ENCODE data around the gene CUL3. TPM values are rescaled to one million over a fixed set of nuclear protein-coding genes. Genes with fewer than 3 reads are reported as not detected.
"Not testable (repeated sequence)": the region's sequence is repeated elsewhere in the genome, so short reads cannot be mapped to it uniquely, and the experiment has no call there.

The CUL3 gene
- total RNA-seq, 1 donor from 2014 or later: 95.5 TPM

GRCh38 chr2:224602778-224603375 lies 17.7 kb upstream of the CUL3 start:
- not testable (repeated sequence) for H3K79me2 ChIP-seq (ENCODE audit: insufficient read depth, low read length); DNase-seq (ENCODE audit: low read depth); H3K9me3 Mint-ChIP-seq (ENCODE audit: unreplicated experiment); H3K9me3 ChIP-seq (ENCODE audit: insufficient read depth, low read depth, low read length); H3K4me3 Mint-ChIP-seq (ENCODE audit: unreplicated experiment); H3K27me3 ChIP-seq (ENCODE audit: insufficient read depth, low read length); H3K9ac ChIP-seq (ENCODE audit: low read length); H3K4me3 ChIP-seq (ENCODE audit: insufficient read depth, low read depth, low read length); H3K27ac Mint-ChIP-seq (ENCODE audit: unreplicated experiment); H3K27ac ChIP-seq (ENCODE audit: low read depth, low read length); H3K36me3 Mint-ChIP-seq (ENCODE audit: low read depth, unreplicated experiment); H3K4me2 ChIP-seq (ENCODE audit: low read length); H4K20me1 ChIP-seq (ENCODE audit: insufficient read depth, low read length); H2AFZ ChIP-seq (ENCODE audit: low read depth, low read length); H3K4me1 Mint-ChIP-seq (ENCODE audit: low read depth, unreplicated experiment); H3K4me1 ChIP-seq (ENCODE audit: insufficient read depth, low read length); H3K36me3 ChIP-seq (ENCODE audit: insufficient read depth, low read length); H3K27me3 Mint-ChIP-seq (ENCODE audit: low read depth, unreplicated experiment); FAIRE-seq

DNA sequence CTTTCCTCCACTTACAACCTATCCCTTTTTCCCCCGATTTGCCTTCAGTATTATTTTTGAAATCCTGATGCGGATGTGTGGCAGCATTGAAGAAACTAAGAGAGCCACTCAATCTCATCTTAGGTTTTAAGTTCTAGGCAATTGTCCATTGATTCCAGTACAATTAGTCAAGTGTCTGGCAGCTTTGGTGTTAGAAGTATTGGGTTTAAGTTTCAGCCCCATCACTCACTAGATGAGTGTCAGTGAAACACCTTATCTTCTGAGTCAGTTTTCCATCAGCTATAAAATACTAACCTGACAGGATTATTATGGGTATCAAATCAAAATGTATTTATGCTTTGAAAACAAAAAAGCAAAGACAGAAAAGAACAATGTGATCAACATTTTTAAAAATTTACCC lies 16.8 kb upstream of the CUL3 start:
- no peak overlapping the region for H3K9ac ChIP-seq (ENCODE audit: low read length)
- DNase-seq (ENCODE audit: low read depth): no peak
- H3K4me1 ChIP-seq (ENCODE audit: insufficient read depth, low read length): no peaks in the 10 kb centered on the region
- H3K9me3 ChIP-seq (ENCODE audit: insufficient read depth, low read depth, low read length): no peaks in the 10 kb centered on the region
- H3K4me3 Mint-ChIP-seq (ENCODE audit: unreplicated experiment): no peak overlapping the region
- H4K20me1 ChIP-seq (ENCODE audit: insufficient read depth, low read length): no peaks in the 10 kb centered on the region
- no peaks in the 10 kb centered on the region for H3K79me2 ChIP-seq (ENCODE audit: insufficient read depth, low read length)
- H3K4me1 Mint-ChIP-seq (ENCODE audit: low read depth, unreplicated experiment): no peaks in the 10 kb centered on the region
- H3K27me3 ChIP-seq (ENCODE audit: insufficient read depth, low read length): no peaks in the 10 kb centered on the region
- H3K27me3 Mint-ChIP-seq (ENCODE audit: low read depth, unreplicated experiment): no peaks in the 10 kb centered on the region
- no peak overlapping the region for H3K27ac ChIP-seq (ENCODE audit: low read depth, low read length)
- no peak overlapping the region for H3K27ac Mint-ChIP-seq (ENCODE audit: unreplicated experiment)
- no peak overlapping the region for H2AFZ ChIP-seq (ENCODE audit: low read depth, low read length)
- no peaks in the 10 kb centered on the region for H3K36me3 ChIP-seq (ENCODE audit: insufficient read depth, low read length)
- TF ChIP-seq CTCF (IDR thresholded peaks at IDR 0.05; ENCODE audit: insufficient read depth, low read depth, low read length): no peak
- TF ChIP-seq EZH2 (IDR thresholded peaks at IDR 0.05; ENCODE audit: insufficient read depth, low read length): no peak
- no peak overlapping the region for H3K4me2 ChIP-seq (ENCODE audit: low read length)
- H3K36me3 Mint-ChIP-seq (ENCODE audit: low read depth, unreplicated experiment): no peaks in the 10 kb centered on the region
- peaks cover 2% of the 10 kb centered on the region for H3K9me3 Mint-ChIP-seq (ENCODE audit: unreplicated experiment)
- FAIRE-seq: no peak
- no peak overlapping the region for H3K4me3 ChIP-seq (ENCODE audit: insufficient read depth, low read depth, low read length)

GRCh38 chr2:224598678-224599077 lies 13.5 kb upstream of the CUL3 start:
- Mint-ChIP-seq H3K4me3 (ENCODE audit: unreplicated experiment) (no peak overlapping the region), H3K36me3 (ENCODE audit: low read depth, unreplicated experiment) (no peaks in the 10 kb centered on the region), H3K27ac (ENCODE audit: unreplicated experiment) (no peak overlapping the region), H3K9me3 (ENCODE audit: unreplicated experiment) (peaks cover 2% of the 10 kb centered on the region), H3K4me1 (ENCODE audit: low read depth, unreplicated experiment) (no peaks in the 10 kb centered on the region), H3K27me3 (ENCODE audit: low read depth, unreplicated experiment) (no peaks in the 10 kb centered on the region)
- Histone ChIP-seq H2AFZ (ENCODE audit: low read depth, low read length) (no peak overlapping the region), H3K4me1 (ENCODE audit: insufficient read depth, low read length) (no peaks in the 10 kb centered on the region), H3K27ac (ENCODE audit: low read depth, low read length) (no peak overlapping the region), H3K36me3 (ENCODE audit: insufficient read depth, low read length) (no peaks in the 10 kb centered on the region), H4K20me1 (ENCODE audit: insufficient read depth, low read length) (no peaks in the 10 kb centered on the region), H3K9ac (ENCODE audit: low read length) (no peak overlapping the region), H3K4me3 (ENCODE audit: insufficient read depth, low read depth, low read length) (no peak overlapping the region), H3K4me2 (ENCODE audit: low read length) (no peak overlapping the region), H3K27me3 (ENCODE audit: insufficient read depth, low read length) (no peaks in the 10 kb centered on the region), H3K9me3 (ENCODE audit: insufficient read depth, low read depth, low read length) (no peaks in the 10 kb centered on the region), H3K79me2 (ENCODE audit: insufficient read depth, low read length) (no peaks in the 10 kb centered on the region)
- no peak for DNase-seq (ENCODE audit: low read depth)
- TF ChIP-seq EZH2 (IDR thresholded peaks at IDR 0.05; ENCODE audit: insufficient read depth, low read length) (no peak), CTCF (IDR thresholded peaks at IDR 0.05; ENCODE audit: insufficient read depth, low read depth, low read length) (no peak)
- FAIRE-seq: no peak

Measured in astrocyte (in vitro differentiated cells and primary cell).